GM12878 (cell line): ENCODE results near the gene PRKCE. TPM values are rescaled to one million over a fixed set of nuclear protein-coding genes. Genes with fewer than 3 reads are reported as not detected.

Experiments
- ASH2L ChIP-seq: fragments of 300-600, 200-600 bp; sonication (generic); IDR thresholded peaks from 2 replicates; pipeline ENCODE4 v1.6.1; 2017; ENCODE audit warnings: low read depth, mild to moderate bottlenecking, borderline replicate concordance
- CREB1 ChIP-seq: IDR thresholded peaks from 2 replicates; pipeline ENCODE4 v1.6.1; 2012; ENCODE audit warnings: low read depth, mild to moderate bottlenecking, inconsistent platforms
- CREM ChIP-seq: IDR thresholded peaks from 2 replicates; pipeline ENCODE4 v1.6.1; 2014; ENCODE audit warnings: antibody characterized with exemption, low read depth
- CUX1 ChIP-seq: IDR thresholded peaks from 2 replicates; pipeline ENCODE4 v1.6.1; 2012; ENCODE audit warnings: improper control_type of control experiment, low read depth, low read length; ENCODE audit not compliant: insufficient replicate concordance
- EED ChIP-seq: sonication (generic); IDR thresholded peaks from 2 replicates; pipeline ENCODE4 v1.6.1; 2016; ENCODE audit warnings: antibody characterized with exemption, low read depth
- HDGF ChIP-seq: fragments of 450-650 bp; IDR thresholded peaks from 2 replicates; pipeline ENCODE4 v1.6.1; 2016; ENCODE audit warnings: antibody characterized with exemption
- HSF1 ChIP-seq: fragments of 150-350 bp; IDR thresholded peaks from 2 replicates; pipeline ENCODE4 v1.6.1; 2014; ENCODE audit warnings: mild to moderate bottlenecking, low read depth, low read length
- NKRF ChIP-seq: fragments of 450-650 bp; conservative IDR thresholded peaks from 2 replicates; pipeline ENCODE4 v1.6.1; 2017; ENCODE audit warnings: mild to moderate bottlenecking, moderate library complexity
- NR2C2 ChIP-seq: IDR thresholded peaks from 2 replicates; pipeline ENCODE4 v1.6.1; 2011; ENCODE audit warnings: borderline replicate concordance, low read depth; ENCODE audit not compliant: control insufficient read depth, insufficient read length
- PKNOX1 ChIP-seq: fragments of 450-650 bp; IDR thresholded peaks from 2 replicates; pipeline ENCODE4 v1.6.1; 2016; ENCODE audit warnings: mild to moderate bottlenecking
- RELA ChIP-seq: fragments of 450-650 bp; IDR thresholded peaks from 2 replicates; pipeline ENCODE4 v1.8.0; 2014; ENCODE audit warnings: borderline replicate concordance; ENCODE audit not compliant: partially characterized antibody
- SKIL ChIP-seq: fragments of 450-650 bp; IDR thresholded peaks from 2 replicates; pipeline ENCODE4 v1.6.1; 2017; ENCODE audit warnings: mild to moderate bottlenecking, low read depth, inconsistent platforms; ENCODE audit not compliant: poor library complexity, severe bottlenecking
- STAT3 ChIP-seq: IDR thresholded peaks from 2 replicates; pipeline ENCODE4 v1.6.1; 2011; ENCODE audit warnings: low read depth, low read length, improper control_type of control experiment
- YBX1 ChIP-seq: fragments of 450-650 bp; IDR thresholded peaks from 2 replicates; pipeline ENCODE4 v1.6.1; 2016; ENCODE audit warnings: antibody characterized with exemption
- ZBTB33 ChIP-seq: fragments of 450-650 bp; IDR thresholded peaks from 2 replicates; pipeline ENCODE4 v1.6.1; 2017; ENCODE audit warnings: mild to moderate bottlenecking
- polyA plus RNA-seq, 11 experiments: library from polyadenylated mRNA; depleted of rRNA in 4 of 11; unstranded in 6 of 11; stranded (reverse) in 5 of 11; fragments of >200 nt; fragmentation: Nextera tagmentation in 4 of 11; fragmentation: Illumina TruSeq in 1 of 11; extraction: Ambion mirVana in 4 of 11; extraction: Trizol in 1 of 11; gene quantifications; 1 replicate in 1 of 11; 2 replicates in 10 of 11; pipeline versions ENCODE4 v1.2.1 to v1.2.3, GENCODE V29; 2011 to 2016; ENCODE audit warnings: inconsistent platforms in 2 of 11, missing spikeins in 2 of 11, low read depth in 1 of 11
- total RNA-seq, 4 experiments: library from RNA; depleted of rRNA in 3 of 4; stranded (reverse); fragments of >200 nt in 3 of 4; fragmentation: Illumina TruSeq in 1 of 4; extraction: Trizol in 1 of 4; gene quantifications; 2 replicates each; pipeline versions ENCODE4 v1.2.1 to v1.2.3, GENCODE V29; 2013 to 2021

PRKCE gene
- total and polyA plus RNA-seq, 10 of the 15 experiments (the other 5 are each of a cell fraction or from before 2014, with no cell fraction given) = 2.6 to 28.2 (median 11.3) TPM

- TF ChIP-seq PKNOX1 (no peak), CREB1 (no peak), RELA (no peak), EED (no peak), YBX1 (no peak), HDGF (no peak; the same call in 1 of the 2 replicates), ASH2L (no peak), SKIL (no peak), NKRF (0 out of 2 replicates have a peak, but pooled peaks have one; percentile 27), CUX1 (no peak), NR2C2 (no peak), STAT3 (no peak), CREM (no peak), HSF1 (no peak), ZBTB33 (no peak)
Observed at GRCh38 chr2:46230115-46230571, 578.7 kb downstream of the PRKCE start (continued).
